ENCODE measurements around the gene CNTN5.

CNTN5 gene

GRCh38 chr11:100303897-100304296 lies 1283.1 kb downstream of the CNTN5 start:
- no peak for ATAC-seq
- TF ChIP-seq TCF4 (CRISPR knock-in tag; IDR thresholded peaks at IDR 0.05; ENCODE audit: borderline replicate concordance) (no peak), PPARA (CRISPR knock-in tag; IDR thresholded peaks at IDR 0.05; ENCODE audit: borderline replicate concordance) (no peak), SNAI2 (CRISPR knock-in tag; IDR thresholded peaks at IDR 0.05) (no peak), ISL1 (CRISPR knock-in tag; IDR thresholded peaks at IDR 0.05) (no peak), ZNF565 (CRISPR knock-in tag; conservative IDR thresholded peaks at IDR 0.05; ENCODE audit: low read depth) (no peak)

DNA sequence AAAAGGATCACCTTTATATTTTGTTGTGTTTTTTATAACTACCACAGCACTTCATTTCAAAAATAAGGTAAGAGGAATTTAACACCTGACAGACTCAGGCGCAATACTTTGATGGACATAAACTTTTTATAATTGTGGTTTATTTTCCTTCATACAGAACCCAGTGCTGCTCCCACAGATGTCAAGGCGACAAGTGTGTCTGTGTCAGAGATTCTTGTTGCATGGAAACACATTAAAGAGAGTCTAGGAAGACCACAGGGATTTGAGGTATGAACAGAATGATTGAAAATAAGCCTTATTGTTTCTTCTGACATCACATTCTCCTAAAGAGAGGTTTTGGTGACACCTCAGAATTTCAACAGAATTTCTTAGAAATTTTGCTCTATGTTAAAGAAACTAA lies 1287.5 kb downstream of the CNTN5 start:
- no peak for ATAC-seq
- TF ChIP-seq OSR1 (CRISPR knock-in tag; IDR thresholded peaks at IDR 0.05) (no peak), ESRRG (CRISPR knock-in tag; IDR thresholded peaks at IDR 0.05) (no peak), ZNF8 (CRISPR knock-in tag; IDR thresholded peaks at IDR 0.05) (no peak), TOX (CRISPR knock-in tag; IDR thresholded peaks at IDR 0.05; ENCODE audit: borderline replicate concordance) (no peak), SNAI2 (CRISPR knock-in tag; IDR thresholded peaks at IDR 0.05) (no peak), GLIS3 (CRISPR knock-in tag; IDR thresholded peaks at IDR 0.05) (no peak), CSDC2 (CRISPR knock-in tag; IDR thresholded peaks at IDR 0.05) (no peak), TCF4 (CRISPR knock-in tag; IDR thresholded peaks at IDR 0.05; ENCODE audit: borderline replicate concordance) (no peak), ARNTL (CRISPR knock-in tag; IDR thresholded peaks at IDR 0.05; ENCODE audit: borderline replicate concordance, low read depth) (no peak), RARB (CRISPR knock-in tag; IDR thresholded peaks at IDR 0.05) (no peak), ZNF565 (CRISPR knock-in tag; conservative IDR thresholded peaks at IDR 0.05; ENCODE audit: low read depth) (no peak), ISL1 (CRISPR knock-in tag; IDR thresholded peaks at IDR 0.05) (no peak)
- TF ChIP-seq, protein P1, sequence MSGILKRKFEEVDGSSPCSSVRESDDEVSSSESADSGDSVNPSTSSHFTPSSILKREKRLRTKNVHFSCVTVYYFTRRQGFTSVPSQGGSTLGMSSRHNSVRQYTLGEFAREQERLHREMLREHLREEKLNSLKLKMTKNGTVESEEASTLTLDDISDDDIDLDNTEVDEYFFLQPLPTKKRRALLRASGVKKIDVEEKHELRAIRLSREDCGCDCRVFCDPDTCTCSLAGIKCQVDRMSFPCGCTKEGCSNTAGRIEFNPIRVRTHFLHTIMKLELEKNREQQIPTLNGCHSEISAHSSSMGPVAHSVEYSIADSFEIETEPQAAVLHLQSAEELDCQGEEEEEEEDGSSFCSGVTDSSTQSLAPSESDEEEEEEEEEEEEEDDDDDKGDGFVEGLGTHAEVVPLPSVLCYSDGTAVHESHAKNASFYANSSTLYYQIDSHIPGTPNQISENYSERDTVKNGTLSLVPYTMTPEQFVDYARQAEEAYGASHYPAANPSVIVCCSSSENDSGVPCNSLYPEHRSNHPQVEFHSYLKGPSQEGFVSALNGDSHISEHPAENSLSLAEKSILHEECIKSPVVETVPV (CRISPR knock-in tag; IDR thresholded peaks at IDR 0.05), result no peak

GRCh38 chr11:100315946-100316345 lies 1295.2 kb downstream of the CNTN5 start:
- TF ChIP-seq, protein P2, sequence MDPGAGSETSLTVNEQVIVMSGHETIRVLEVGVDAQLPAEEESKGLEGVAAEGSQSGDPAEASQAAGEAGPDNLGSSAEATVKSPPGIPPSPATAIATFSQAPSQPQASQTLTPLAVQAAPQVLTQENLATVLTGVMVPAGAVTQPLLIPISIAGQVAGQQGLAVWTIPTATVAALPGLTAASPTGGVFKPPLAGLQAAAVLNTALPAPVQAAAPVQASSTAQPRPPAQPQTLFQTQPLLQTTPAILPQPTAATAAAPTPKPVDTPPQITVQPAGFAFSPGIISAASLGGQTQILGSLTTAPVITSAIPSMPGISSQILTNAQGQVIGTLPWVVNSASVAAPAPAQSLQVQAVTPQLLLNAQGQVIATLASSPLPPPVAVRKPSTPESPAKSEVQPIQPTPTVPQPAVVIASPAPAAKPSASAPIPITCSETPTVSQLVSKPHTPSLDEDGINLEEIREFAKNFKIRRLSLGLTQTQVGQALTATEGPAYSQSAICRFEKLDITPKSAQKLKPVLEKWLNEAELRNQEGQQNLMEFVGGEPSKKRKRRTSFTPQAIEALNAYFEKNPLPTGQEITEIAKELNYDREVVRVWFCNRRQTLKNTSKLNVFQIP (CRISPR knock-in tag; IDR thresholded peaks at IDR 0.05; ENCODE audit: borderline replicate concordance, low read depth), result no peak
- TF ChIP-seq, protein P3, sequence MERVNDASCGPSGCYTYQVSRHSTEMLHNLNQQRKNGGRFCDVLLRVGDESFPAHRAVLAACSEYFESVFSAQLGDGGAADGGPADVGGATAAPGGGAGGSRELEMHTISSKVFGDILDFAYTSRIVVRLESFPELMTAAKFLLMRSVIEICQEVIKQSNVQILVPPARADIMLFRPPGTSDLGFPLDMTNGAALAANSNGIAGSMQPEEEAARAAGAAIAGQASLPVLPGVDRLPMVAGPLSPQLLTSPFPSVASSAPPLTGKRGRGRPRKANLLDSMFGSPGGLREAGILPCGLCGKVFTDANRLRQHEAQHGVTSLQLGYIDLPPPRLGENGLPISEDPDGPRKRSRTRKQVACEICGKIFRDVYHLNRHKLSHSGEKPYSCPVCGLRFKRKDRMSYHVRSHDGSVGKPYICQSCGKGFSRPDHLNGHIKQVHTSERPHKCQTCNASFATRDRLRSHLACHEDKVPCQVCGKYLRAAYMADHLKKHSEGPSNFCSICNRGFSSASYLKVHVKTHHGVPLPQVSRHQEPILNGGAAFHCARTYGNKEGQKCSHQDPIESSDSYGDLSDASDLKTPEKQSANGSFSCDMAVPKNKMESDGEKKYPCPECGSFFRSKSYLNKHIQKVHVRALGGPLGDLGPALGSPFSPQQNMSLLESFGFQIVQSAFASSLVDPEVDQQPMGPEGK (CRISPR knock-in tag; IDR thresholded peaks at IDR 0.05; ENCODE audit: borderline replicate concordance), result no peak
- no peak for TF ChIP-seq ZNF8 (CRISPR knock-in tag; IDR thresholded peaks at IDR 0.05)
- no peak for TF ChIP-seq ZFP3 (CRISPR knock-in tag; IDR thresholded peaks at IDR 0.05)
- TF ChIP-seq BACH2 (CRISPR knock-in tag; IDR thresholded peaks at IDR 0.05; ENCODE audit: borderline replicate concordance), result no peak
- TF ChIP-seq TOX (CRISPR knock-in tag; IDR thresholded peaks at IDR 0.05; ENCODE audit: borderline replicate concordance), result no peak
- TF ChIP-seq PPARA (CRISPR knock-in tag; IDR thresholded peaks at IDR 0.05; ENCODE audit: borderline replicate concordance), result no peak
- no peak for TF ChIP-seq ZNF70 (CRISPR knock-in tag; IDR thresholded peaks at IDR 0.05)
- no peak for TF ChIP-seq SNAI2 (CRISPR knock-in tag; IDR thresholded peaks at IDR 0.05)
- no peak for TF ChIP-seq TCF4 (CRISPR knock-in tag; IDR thresholded peaks at IDR 0.05; ENCODE audit: borderline replicate concordance)
- no peak for TF ChIP-seq GLIS3 (CRISPR knock-in tag; IDR thresholded peaks at IDR 0.05)
- TF ChIP-seq ISL1 (CRISPR knock-in tag; IDR thresholded peaks at IDR 0.05), result no peak
- TF ChIP-seq ZNF565 (CRISPR knock-in tag; conservative IDR thresholded peaks at IDR 0.05; ENCODE audit: low read depth), result no peak
- TF ChIP-seq ESRRG (CRISPR knock-in tag; IDR thresholded peaks at IDR 0.05), result no peak
- no peak for TF ChIP-seq ZC3H10 (CRISPR knock-in tag; IDR thresholded peaks at IDR 0.05)
- no peak for TF ChIP-seq OSR1 (CRISPR knock-in tag; IDR thresholded peaks at IDR 0.05)
- ATAC-seq, result no peak

- ATAC-seq, result no peak
- TF ChIP-seq ARNTL (CRISPR knock-in tag; IDR thresholded peaks at IDR 0.05; ENCODE audit: borderline replicate concordance, low read depth) (no peak), OSR1 (CRISPR knock-in tag; IDR thresholded peaks at IDR 0.05) (no peak), ZNF565 (CRISPR knock-in tag; conservative IDR thresholded peaks at IDR 0.05; ENCODE audit: low read depth) (no peak), ISL1 (CRISPR knock-in tag; IDR thresholded peaks at IDR 0.05) (no peak), TCF4 (CRISPR knock-in tag; IDR thresholded peaks at IDR 0.05; ENCODE audit: borderline replicate concordance) (no peak), ZFP30 (CRISPR knock-in tag; IDR thresholded peaks at IDR 0.05) (no peak), ZC3H10 (CRISPR knock-in tag; IDR thresholded peaks at IDR 0.05) (no peak), GLIS3 (CRISPR knock-in tag; IDR thresholded peaks at IDR 0.05) (no peak), PPARA (CRISPR knock-in tag; IDR thresholded peaks at IDR 0.05; ENCODE audit: borderline replicate concordance) (no peak), ESRRG (CRISPR knock-in tag; IDR thresholded peaks at IDR 0.05) (no peak), ZFP3 (CRISPR knock-in tag; IDR thresholded peaks at IDR 0.05) (no peak)
- TF ChIP-seq, protein P2 (CRISPR knock-in tag; IDR thresholded peaks at IDR 0.05; ENCODE audit: borderline replicate concordance, low read depth), result no peak
- TF ChIP-seq, protein P3 (CRISPR knock-in tag; IDR thresholded peaks at IDR 0.05; ENCODE audit: borderline replicate concordance), result no peak
- TF ChIP-seq, protein P1 (CRISPR knock-in tag; IDR thresholded peaks at IDR 0.05), result no peak
- TF ChIP-seq, protein P4, sequence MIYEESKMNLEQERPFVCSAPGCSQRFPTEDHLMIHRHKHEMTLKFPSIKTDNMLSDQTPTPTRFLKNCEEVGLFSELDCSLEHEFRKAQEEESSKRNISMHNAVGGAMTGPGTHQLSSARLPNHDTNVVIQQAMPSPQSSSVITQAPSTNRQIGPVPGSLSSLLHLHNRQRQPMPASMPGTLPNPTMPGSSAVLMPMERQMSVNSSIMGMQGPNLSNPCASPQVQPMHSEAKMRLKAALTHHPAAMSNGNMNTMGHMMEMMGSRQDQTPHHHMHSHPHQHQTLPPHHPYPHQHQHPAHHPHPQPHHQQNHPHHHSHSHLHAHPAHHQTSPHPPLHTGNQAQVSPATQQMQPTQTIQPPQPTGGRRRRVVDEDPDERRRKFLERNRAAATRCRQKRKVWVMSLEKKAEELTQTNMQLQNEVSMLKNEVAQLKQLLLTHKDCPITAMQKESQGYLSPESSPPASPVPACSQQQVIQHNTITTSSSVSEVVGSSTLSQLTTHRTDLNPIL (CRISPR knock-in tag; IDR thresholded peaks at IDR 0.05; ENCODE audit: low read depth), result no peak
Measured at GRCh38 chr11:100316952-100317351, 1296.2 kb downstream of the CNTN5 start.

Measured in SK-N-SH treated with all-trans-retinoic acid at 6 μM for 48 hours (cell line).